HepG2 (cell line): Measurements from ENCODE around the gene OCSTAMP. TPM values are rescaled to one million over a fixed set of nuclear protein-coding genes. Genes with fewer than 3 reads are reported as not detected.

Experiments used
- ARID5B ChIP-seq: IDR thresholded peaks from 2 replicates; pipeline ENCODE4 v1.4.0; 2020; ENCODE audit warnings: mild to moderate bottlenecking, missing genetic modification reagents
- ATF7 ChIP-seq, 2 experiments: fragments of 450-650 bp in 1 of 2; sonication (generic) in 1 of 2; formaldehyde crosslinking in 1 of 2; IDR thresholded peaks; 2 replicates each; pipeline versions ENCODE4 v1.4.0 to v1.6.1; 2016 to 2020; ENCODE audit warnings: antibody characterized with exemption in 1 of 2, mild to moderate bottlenecking in 1 of 2, missing genetic modification reagents in 1 of 2
- BCL3 ChIP-seq: sonication (generic); formaldehyde crosslinking; IDR thresholded peaks from 2 replicates; pipeline ENCODE4 v1.5.1; 2020; ENCODE audit warnings: mild to moderate bottlenecking, missing genetic modification reagents, moderate library complexity
- DMAP1 ChIP-seq: IDR thresholded peaks from 2 replicates; pipeline ENCODE4 v1.6.1; 2016
- HES4 ChIP-seq: sonication (generic); formaldehyde crosslinking; IDR thresholded peaks from 2 replicates; pipeline ENCODE4 v1.9.0; 2021; ENCODE audit warnings: mild to moderate bottlenecking, missing genetic modification reagents, borderline replicate concordance
- MAF1 ChIP-seq: sonication (generic); formaldehyde crosslinking; IDR thresholded peaks from 2 replicates; pipeline ENCODE4 v1.5.0; 2020; ENCODE audit warnings: missing genetic modification reagents, borderline replicate concordance
- MAFK ChIP-seq, 2 experiments: IDR thresholded peaks in 1 of 2; conservative IDR thresholded peaks in 1 of 2; 2 replicates each; pipeline ENCODE4 v1.6.1; 2011; ENCODE audit warnings: improper control_type of control experiment in 2 of 2, low read length in 2 of 2
- MTA1 ChIP-seq: sonication (generic); formaldehyde crosslinking; IDR thresholded peaks from 2 replicates; pipeline ENCODE4 v1.4.0; 2020; ENCODE audit warnings: missing genetic modification reagents, mild to moderate bottlenecking, borderline replicate concordance
- NFYC ChIP-seq: IDR thresholded peaks from 2 replicates; pipeline ENCODE4 v1.6.1; 2016; ENCODE audit warnings: missing genetic modification reagents, missing compliant biosample characterization
- SAP130 ChIP-seq: IDR thresholded peaks from 2 replicates; pipeline ENCODE4 v1.6.1; 2016; ENCODE audit warnings: low read depth
- SMC3 ChIP-seq: IDR thresholded peaks from 2 replicates; pipeline ENCODE4 v1.6.1; 2011; ENCODE audit warnings: low read length, improper control_type of control experiment
- TCF12 ChIP-seq, 2 experiments: fragments of 450-650 bp in 1 of 2; sonication (generic) in 1 of 2; formaldehyde crosslinking in 1 of 2; IDR thresholded peaks; 2 replicates each; pipeline versions ENCODE4 v1.6.1 to v1.8.0; 2017 to 2022; ENCODE audit warnings: antibody characterized with exemption in 1 of 2, mild to moderate bottlenecking in 1 of 2, missing genetic modification reagents in 1 of 2, moderate library complexity in 1 of 2
- TEAD2 ChIP-seq: sonication (generic); formaldehyde crosslinking; IDR thresholded peaks from 2 replicates; pipeline ENCODE4 v1.9.0; 2021; ENCODE audit warnings: missing genetic modification reagents
- ZBTB33 ChIP-seq: sonication (generic); formaldehyde crosslinking; IDR thresholded peaks from 2 replicates; pipeline ENCODE4 v1.4.0; 2020; ENCODE audit warnings: missing genetic modification reagents
- ZNF12 ChIP-seq: sonication (generic); formaldehyde crosslinking; IDR thresholded peaks from 2 replicates; pipeline ENCODE4 v1.5.0; 2020; ENCODE audit warnings: missing genetic modification reagents
- ZNF143 ChIP-seq: sonication (generic); formaldehyde crosslinking; IDR thresholded peaks from 2 replicates; pipeline ENCODE4 v1.4.0; 2020; ENCODE audit warnings: missing genetic modification reagents
- ZNF24 ChIP-seq: fragments of 450-650 bp; IDR thresholded peaks from 2 replicates; pipeline ENCODE4 v1.6.1; 2017; ENCODE audit warnings: antibody characterized with exemption, mild to moderate bottlenecking
- ZNF260 ChIP-seq: sonication (generic); formaldehyde crosslinking; IDR thresholded peaks from 2 replicates; pipeline ENCODE4 v1.4.0; 2020; ENCODE audit warnings: missing genetic modification reagents, low read depth, mild to moderate bottlenecking, borderline replicate concordance
- ZNF501 ChIP-seq: sonication (generic); formaldehyde crosslinking; IDR thresholded peaks from 2 replicates; pipeline ENCODE4 v1.5.1; 2020; ENCODE audit warnings: mild to moderate bottlenecking, moderate library complexity, missing genetic modification reagents
- ZNF574 ChIP-seq: sonication (generic); formaldehyde crosslinking; IDR thresholded peaks from 2 replicates; pipeline ENCODE4 v1.4.0; 2020; ENCODE audit warnings: missing genetic modification reagents
- polyA plus RNA-seq, 8 experiments: library from polyadenylated mRNA; depleted of rRNA in 3 of 8; stranded (reverse) in 7 of 8; unstranded in 1 of 8; fragments of >200 nt; fragmentation: Illumina TruSeq in 4 of 8; extraction: Trizol in 4 of 8; gene quantifications; 2 replicates each; pipeline versions ENCODE4 v1.2.1 to v1.2.3, GENCODE V29; 2011 to 2016; ENCODE audit warnings: low read depth in 4 of 8, missing spikeins in 1 of 8, mixed read lengths in 1 of 8; ENCODE audit not compliant: insufficient read depth in 1 of 8
- total RNA-seq, 5 experiments: library from RNA; depleted of rRNA; stranded (reverse); fragments of >200 nt; fragmentation: Illumina TruSeq; extraction: Trizol; gene quantifications; 2 replicates each; pipeline ENCODE4 v1.2.3, GENCODE V29; 2016; ENCODE audit warnings: low read depth in 1 of 5

The OCSTAMP gene
- total and polyA plus RNA-seq, 2 of the 13 experiments (the other 11 are each of a cell fraction or from before 2014, with no cell fraction given), result not detected

GRCh38 chr20:46558511-46558959 is 8.1 kb upstream of the OCSTAMP start (continued):
- TF ChIP-seq ZNF574 (CRISPR knock-in tag), result no peak
- peak; percentile 41 to 64 for TF ChIP-seq MAFK (conservative IDR thresholded peaks at IDR 0.05 in 1 of 2, IDR thresholded peaks at IDR 0.05 in 1 of 2; ENCODE audit: low read length in 2 of 2)
- peak; percentile 80 for TF ChIP-seq ZNF143 (CRISPR knock-in tag)
- TF ChIP-seq MAF1 (CRISPR knock-in tag), result no peak
- TF ChIP-seq HES4, result no peak
- TF ChIP-seq MTA1, result no peak
- TF ChIP-seq ZNF501, result no peak
- TF ChIP-seq ZNF260, result no peak
- no peak for TF ChIP-seq ZNF24
- peak; percentile 12; the same call in 1 of the 2 replicates for TF ChIP-seq DMAP1 (CRISPR knock-in tag)
- TF ChIP-seq BCL3 (CRISPR knock-in tag), result no peak
- TF ChIP-seq ATF7 (IDR thresholded peaks at IDR 0.05), result no peak
- TF ChIP-seq ATF7 (CRISPR knock-in tag; IDR thresholded peaks at IDR 0.05), result no peak
- TF ChIP-seq ZBTB33, result peak; percentile 56; the same call in 1 of the 2 replicates
- no peak for TF ChIP-seq NFYC (CRISPR knock-in tag)
- TF ChIP-seq SAP130 (CRISPR knock-in tag), result peak; percentile 72
- TF ChIP-seq TCF12 (IDR thresholded peaks at IDR 0.05), result no peak
- no peak for TF ChIP-seq TCF12 (CRISPR knock-in tag; IDR thresholded peaks at IDR 0.05)
- TF ChIP-seq SMC3, result 0 out of 2 replicates have a peak, but pooled peaks have one; percentile 3
- no peak for TF ChIP-seq TEAD2 (CRISPR knock-in tag)
- 0 out of 2 replicates have a peak, but pooled peaks have one; percentile 30 for TF ChIP-seq ZNF12 (CRISPR knock-in tag)
- peak; percentile 60; the same call in 1 of the 2 replicates for TF ChIP-seq ARID5B (CRISPR knock-in tag)
